ENCODE results near the gene MACROD2.
"Not testable (repeated sequence)": the region's sequence is repeated elsewhere in the genome, so short reads cannot be mapped to it uniquely, and the experiment has no call there.

The MACROD2 gene

GRCh38 chr20:14191559-14191958 is 196.2 kb downstream of the MACROD2 start:
- no peak for DNase-seq (ENCODE audit: low read depth in 2 of 2)

DNA sequence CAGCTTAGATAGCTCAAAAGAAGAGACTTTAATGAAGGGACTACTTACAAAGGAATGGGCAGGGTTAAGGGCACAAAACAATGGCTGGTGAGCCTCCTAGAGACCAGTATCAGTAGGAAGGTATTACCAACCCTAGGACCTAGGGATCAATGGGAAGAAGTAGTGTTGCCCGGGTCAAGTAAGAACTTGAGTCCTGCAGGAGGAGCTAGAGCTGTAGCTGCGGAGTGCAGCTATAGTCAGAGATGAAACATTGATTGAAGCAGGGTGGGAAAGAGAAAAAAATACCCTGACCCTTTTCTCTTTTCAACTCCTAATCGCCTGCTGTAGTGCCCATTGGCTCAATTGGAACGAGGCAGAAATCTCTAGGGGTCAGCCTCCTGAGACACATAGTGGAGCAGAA is 198.1 kb downstream of the MACROD2 start:
- no peak for DNase-seq (ENCODE audit: low read depth in 2 of 2)

GRCh38 chr20:14193885-14194284 is 198.6 kb downstream of the MACROD2 start:
- no peak for DNase-seq (ENCODE audit: low read depth in 2 of 2)

DNA sequence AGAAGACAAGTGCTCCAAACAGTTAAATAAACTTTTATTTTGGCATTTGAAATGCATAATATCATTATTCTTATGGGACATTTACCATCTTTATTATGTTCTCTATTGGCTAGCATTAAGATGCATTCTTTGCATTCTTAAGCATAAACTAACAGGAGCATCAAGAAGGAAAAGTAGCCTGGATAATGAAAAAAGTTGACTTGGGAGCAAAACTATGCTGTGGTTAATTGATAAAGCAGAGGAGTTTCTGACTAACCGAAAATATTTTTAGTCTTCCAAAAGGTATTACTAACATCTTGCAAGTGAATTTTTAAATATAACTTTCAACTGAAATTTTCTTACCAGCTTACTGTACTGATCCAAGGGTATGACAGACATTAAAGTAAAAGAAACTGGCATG is 201.8 kb downstream of the MACROD2 start:
- DNase-seq (ENCODE audit: low read depth in 2 of 2), result no peak

DNA sequence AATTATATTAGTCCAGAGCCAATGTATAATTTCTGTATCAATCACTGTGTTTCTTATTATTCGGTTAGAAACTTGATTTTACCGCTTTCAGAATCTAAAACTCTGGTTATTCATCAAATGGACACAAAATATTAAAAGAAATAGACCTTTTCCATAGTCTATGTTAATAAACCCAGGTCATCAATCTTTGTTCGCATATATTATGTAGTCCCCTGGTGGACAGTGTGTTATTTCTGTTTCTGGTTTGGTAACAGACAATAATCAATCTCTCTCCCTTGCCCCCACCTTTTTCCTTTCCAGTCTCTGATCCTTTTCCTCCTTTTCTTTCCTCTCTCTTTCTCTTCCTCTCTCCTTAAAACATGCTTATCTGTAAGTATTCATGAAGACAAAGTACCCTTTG is 203.1 kb downstream of the MACROD2 start:
- DNase-seq (ENCODE audit: low read depth in 2 of 2), result no peak

- DNase-seq (ENCODE audit: low read depth in 2 of 2), result no peak
Observed at GRCh38 chr20:14199111-14199510, 203.8 kb downstream of the MACROD2 start.

DNA sequence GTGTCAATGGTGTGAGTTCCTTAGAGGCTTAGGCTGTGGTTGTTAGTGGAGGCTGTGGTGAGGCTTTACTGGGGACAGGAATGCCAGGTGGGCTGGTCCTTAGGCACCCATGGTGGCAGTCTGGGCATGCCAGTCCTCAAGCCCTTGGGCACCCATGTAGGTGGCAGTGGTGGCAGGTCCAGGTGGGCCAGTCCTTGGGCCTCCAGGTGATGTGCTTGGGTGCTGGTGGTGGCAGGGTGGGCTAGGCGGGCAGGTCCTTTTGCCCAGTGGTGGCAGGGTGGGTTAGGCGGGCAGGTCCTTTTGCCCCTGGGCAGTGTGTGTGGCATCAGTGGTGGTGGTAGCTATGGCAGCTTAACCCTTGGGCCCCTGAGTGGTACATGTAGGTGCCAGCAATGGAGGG is 208.3 kb downstream of the MACROD2 start:
- no peak for DNase-seq (ENCODE audit: low read depth in 2 of 2)

DNA sequence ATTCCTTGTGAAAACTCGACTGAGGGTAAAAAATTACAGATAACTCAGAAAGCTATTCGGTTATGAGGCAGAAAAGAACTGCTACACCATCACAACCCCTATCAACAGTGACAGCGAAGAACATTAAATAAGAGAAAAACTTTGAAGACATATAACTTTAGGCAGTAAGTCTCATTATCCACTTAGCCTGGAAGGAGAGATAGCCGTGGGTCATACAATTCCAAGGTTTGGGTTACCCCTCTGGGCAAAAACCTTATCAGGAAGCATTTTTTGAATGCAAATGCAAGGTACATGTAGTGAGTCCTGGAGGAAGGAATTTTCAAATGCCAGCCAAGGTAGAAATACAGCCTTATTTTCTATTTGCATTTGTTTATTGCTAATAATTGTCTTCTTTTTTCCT is 212.3 kb downstream of the MACROD2 start:
- no peak for DNase-seq (ENCODE audit: low read depth in 2 of 2)

- DNase-seq (ENCODE audit: low read depth in 2 of 2), result no peak
Observed at GRCh38 chr20:14208956-14209355, 213.6 kb downstream of the MACROD2 start.

DNA sequence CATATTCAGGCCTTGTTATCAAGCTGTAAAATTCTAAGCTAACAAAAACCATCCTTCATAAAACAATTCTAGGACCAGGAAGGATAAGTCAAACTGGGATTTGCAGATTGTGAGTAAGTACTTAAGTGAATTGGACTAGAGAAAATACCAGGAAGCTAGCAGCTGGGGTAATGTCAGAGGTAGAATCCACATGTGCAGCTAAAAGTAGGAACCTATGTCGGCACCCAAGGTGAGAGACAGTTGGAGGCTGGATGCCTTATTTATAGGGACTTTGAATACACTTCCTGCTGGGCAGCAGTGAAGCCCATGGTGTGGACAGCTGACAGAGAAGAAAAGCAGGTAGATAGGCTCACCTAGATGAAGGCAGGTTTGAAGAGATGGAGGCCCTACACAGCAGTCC is 214.8 kb downstream of the MACROD2 start:
- DNase-seq (ENCODE audit: low read depth in 2 of 2), result no peak

GRCh38 chr20:14214046-14214445 is 218.7 kb downstream of the MACROD2 start:
- DNase-seq (ENCODE audit: low read depth in 2 of 2), result no peak

GRCh38 chr20:14215880-14216279 is 220.6 kb downstream of the MACROD2 start:
- DNase-seq (ENCODE audit: low read depth in 2 of 2), result not testable (repeated sequence)

DNA sequence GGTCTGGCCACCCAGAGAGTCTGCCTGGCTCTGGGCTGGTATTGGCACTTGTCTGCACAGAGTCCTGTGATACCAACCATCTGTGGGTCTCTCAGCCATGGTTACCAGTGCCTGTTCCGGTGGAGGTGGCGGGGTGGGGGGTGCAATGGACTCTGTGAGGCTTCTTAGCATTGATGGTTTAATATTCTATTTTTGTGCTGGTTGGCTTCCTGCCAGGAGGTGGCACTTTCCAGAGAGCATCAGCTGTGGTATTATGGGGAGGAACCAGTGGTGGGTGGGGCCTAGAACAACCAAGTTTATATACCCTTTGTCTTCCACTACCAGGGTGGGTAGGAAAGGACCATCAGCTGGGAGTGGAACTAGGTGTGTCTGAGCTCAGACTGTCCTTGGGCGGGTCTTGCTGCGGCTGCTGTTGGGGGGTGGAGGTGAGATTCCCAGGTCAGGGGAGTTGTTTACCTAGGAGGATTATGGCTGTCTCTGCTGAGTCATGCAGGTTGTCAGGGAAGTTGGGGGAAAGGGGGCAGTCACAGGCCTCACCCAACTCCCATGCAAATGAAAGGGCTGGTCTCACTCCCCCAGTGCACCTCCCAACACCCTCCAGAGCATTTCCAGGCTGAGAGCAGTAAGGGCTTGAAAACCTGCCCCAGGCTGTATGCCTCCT is 224.6 kb downstream of the MACROD2 start:
- DNase-seq (ENCODE audit: low read depth in 2 of 2), result no peak

DNA sequence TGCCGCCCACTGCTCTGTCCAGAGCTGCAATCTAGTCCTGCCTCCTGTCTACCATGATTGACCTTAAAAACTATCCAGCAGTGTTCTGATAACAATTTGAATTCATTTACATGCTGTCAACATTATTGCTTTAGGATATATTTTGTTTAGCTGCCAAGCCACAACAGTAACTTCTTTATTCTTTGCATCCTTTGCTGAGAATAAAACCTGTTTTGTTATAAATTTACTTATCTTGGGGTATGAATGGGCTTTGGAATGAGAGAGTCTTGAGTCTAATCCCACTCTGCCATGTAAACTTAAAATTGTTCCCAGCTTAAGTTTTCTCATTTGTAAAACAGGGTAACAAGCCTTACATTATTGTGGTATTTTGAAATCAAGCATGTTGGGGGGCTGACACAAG is 225.7 kb downstream of the MACROD2 start:
- DNase-seq (ENCODE audit: low read depth in 2 of 2), result no peak

DNA sequence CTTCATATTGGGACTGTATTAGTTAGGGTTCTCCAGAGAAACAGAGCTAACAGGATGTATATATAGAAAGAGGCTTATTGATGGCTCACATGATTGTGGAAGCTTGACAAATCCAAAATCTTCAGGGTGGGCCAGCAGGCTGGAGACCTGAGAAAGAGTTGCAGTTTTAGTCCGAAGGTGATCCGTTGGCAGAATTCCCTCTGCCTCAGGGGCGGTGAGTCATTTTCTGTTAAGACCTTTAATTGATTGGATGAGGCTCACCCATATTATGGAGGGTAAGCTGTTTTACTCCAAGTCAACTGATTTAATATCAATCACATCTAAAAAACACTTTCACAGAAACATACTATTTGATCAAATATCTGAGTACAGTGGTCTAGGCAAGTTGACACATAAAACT is 228.5 kb downstream of the MACROD2 start:
- no peak for DNase-seq (ENCODE audit: low read depth in 2 of 2)

DNA sequence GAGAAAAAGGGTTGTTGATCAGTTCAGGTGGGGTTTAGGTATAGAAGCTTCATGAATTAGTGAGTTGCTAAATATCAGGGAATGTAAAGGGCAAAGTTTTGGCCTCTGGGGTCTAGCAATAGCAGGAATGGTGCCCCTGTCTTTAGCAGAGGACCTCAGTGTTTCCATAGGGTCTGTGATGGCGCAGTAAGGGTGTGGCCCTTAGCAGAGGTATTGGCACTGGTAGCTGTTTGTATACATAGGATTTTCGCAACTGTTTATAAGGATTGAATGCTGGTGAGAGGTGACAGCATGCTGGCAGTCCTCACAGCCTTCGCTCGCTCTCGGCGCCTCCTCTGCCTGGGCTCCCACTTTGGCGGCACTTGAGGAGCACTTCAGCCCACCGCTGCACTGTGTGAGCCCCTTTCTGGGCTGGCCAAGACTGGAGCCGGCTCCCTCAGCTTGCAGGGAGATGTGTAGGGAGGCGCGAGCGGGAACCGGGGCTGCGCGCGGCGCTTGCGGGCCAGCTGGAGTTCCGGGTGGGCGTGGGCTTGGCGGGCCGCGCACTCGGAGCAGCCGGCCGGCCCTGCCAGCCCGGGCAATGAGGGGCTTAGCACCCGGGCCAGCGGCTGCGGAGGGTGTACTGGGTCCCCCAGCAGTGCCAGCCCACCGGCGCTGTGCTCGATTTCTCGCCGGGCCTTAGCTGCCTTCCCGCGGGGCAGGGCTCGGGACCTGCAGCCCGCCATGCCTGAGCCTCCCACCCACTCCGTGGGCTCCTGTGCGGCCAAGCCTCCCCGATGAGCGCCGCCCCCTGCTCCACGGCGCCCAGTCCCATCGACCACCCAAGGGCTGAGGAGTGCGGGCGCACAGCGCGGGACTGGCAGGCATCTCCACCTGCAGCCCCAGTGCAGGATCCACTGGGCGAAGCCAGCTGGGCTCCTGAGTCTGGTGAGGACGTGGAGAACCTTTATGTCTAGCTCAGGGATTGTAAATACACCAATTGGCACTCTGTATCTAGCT is 231.0 kb downstream of the MACROD2 start:
- not testable (repeated sequence) for DNase-seq (ENCODE audit: low read depth in 2 of 2)

DNA sequence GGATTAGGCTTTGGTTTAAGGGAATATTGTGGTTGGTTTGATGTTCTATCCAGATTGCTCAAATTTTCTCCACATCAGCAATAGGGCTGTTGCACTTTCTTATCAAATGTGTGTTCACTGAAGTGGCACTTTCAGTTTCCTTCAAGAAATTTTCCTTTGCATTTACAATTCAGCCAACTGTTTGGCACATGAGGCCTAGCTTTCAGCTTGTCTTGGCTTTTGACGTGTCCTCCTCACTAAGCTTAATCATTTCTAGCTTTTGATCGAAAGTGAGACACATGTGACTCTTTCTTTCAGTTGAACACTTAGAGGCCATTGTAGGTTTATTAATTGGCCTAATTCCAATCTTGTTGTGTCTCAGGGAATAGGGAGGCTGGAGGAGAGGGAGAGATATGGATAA is 237.3 kb downstream of the MACROD2 start:
- DNase-seq (ENCODE audit: low read depth in 2 of 2), result no peak

DNA sequence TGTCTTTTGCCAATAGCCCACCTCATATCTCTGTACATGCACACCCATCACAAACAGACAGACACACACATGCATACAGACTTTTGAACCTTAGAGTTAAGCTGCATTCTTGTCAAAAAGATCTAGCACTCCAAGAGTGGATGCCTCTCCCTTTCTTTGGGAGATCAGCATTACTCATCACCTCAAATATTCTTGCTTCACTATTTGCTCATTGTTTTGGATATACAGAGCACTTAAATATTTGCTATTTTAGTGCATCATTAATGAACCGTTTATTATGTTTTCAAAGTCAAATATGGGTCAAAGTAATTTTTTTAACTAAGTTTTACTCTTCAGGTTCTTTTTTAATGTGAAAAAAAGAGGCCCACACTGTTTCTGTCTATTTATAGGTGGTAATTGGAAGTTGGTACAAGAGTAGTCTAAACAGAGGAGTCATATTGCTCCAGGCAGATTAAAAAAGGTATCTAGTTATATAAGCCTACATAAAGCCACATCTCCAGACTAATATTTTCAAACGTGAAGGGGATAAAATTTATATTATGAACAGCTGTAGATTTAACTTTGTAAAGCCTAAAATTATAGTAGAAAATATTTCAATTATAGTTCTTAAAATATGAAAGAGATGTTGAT is 239.5 kb downstream of the MACROD2 start:
- no peak for DNase-seq (ENCODE audit: low read depth in 2 of 2)

DNA sequence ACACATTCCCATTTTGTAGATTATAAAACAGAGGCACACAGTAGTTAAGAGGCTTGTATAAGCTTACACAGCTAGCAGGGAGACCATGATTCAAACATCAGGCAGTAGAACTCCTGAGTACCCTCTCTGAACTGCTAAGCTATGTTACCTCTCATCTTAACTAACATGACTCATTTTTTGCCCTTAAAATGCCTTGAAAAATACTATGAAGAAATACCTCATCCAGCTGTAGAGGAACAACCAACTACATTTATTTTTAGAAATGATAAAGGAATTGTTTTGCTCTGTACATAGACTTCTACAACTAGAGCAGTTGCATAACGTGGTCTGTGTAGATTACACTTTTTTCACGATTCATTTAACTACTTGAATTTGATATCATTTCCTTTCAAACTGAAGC is 240.0 kb downstream of the MACROD2 start:
- DNase-seq (ENCODE audit: low read depth in 2 of 2), result no peak

- DNase-seq (ENCODE audit: low read depth in 2 of 2), result no peak
Observed at GRCh38 chr20:14245368-14245970, 250.2 kb downstream of the MACROD2 start.

DNA sequence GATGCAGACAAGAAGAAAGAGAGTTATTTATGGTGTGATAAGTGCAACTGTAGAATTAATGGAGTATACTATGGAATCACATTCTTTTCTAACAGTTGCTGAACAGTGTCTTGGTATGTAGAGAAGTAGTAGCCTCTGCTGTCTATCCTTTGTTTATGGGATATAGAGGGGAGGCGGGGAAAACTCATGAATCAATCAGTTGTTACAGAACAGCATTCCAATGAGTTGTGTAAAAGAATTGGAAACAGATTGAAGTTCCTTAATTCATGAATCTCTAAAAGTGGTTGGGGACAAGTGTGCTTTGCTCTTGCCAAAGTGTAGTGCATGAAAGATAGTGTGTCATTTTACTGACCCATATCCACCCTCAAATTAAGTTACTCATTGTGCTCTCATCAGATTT is 264.4 kb downstream of the MACROD2 start:
- no peak for DNase-seq (ENCODE audit: low read depth in 2 of 2)

- no peak for DNase-seq (ENCODE audit: low read depth in 2 of 2)
Observed at GRCh38 chr20:14260367-14260766, 265.1 kb downstream of the MACROD2 start.
